MM.1S (cell line): ENCODE data around the gene SH2D2A.

Source experiments
- DNase-seq: peaks from one replicate; pipeline ENCODE4 v3.0.0-alpha.2; 2015
- H2AFZ ChIP-seq: fragments of 300-600 bp; sonication (generic); 2 replicates; pipeline ENCODE4 v1.6.0; 2016; ENCODE audit warnings: antibody characterized with exemption, low read length
- H3F3A ChIP-seq: fragments of 300-600 bp; sonication (generic); 2 replicates; pipeline ENCODE4 v1.6.1; 2016; ENCODE audit warnings: mild to moderate bottlenecking, antibody characterized with exemption, low read length, moderate library complexity, mixed read lengths; ENCODE audit not compliant: insufficient read depth
- H3K27ac ChIP-seq: fragments of 300-600 bp; sonication (generic); 2 replicates; pipeline ENCODE4 v1.5.1; 2016; ENCODE audit warnings: mild to moderate bottlenecking, low read length
- H3K27me3 ChIP-seq: fragments of 300-600 bp; sonication (generic); replicated peaks from 2 replicates; pipeline ENCODE4 v1.6.0; 2016; ENCODE audit warnings: low read length; ENCODE audit not compliant: insufficient read depth
- H3K36me3 ChIP-seq: fragments of 300-600 bp; sonication (generic); replicated peaks from 2 replicates; pipeline ENCODE4 v1.6.1; 2016; ENCODE audit warnings: mild to moderate bottlenecking, low read length, mixed read lengths; ENCODE audit not compliant: insufficient read depth
- H3K4me1 ChIP-seq: fragments of 300-600 bp; sonication (generic); 2 replicates; pipeline ENCODE4 v1.6.1; 2016; ENCODE audit warnings: low read length, mixed read lengths
- H3K4me2 ChIP-seq: fragments of 300-600 bp; sonication (generic); 2 replicates; pipeline ENCODE4 v1.6.0; 2016; ENCODE audit warnings: low read depth, low read length
- H3K4me3 ChIP-seq: fragments of 300-600 bp; sonication (generic); 2 replicates; pipeline ENCODE4 v1.5.1; 2016; ENCODE audit warnings: low read length, mixed read lengths
- H3K79me2 ChIP-seq: fragments of 300-600 bp; sonication (generic); 2 replicates; pipeline ENCODE4 v1.6.1; 2016; ENCODE audit warnings: mixed run types, low read length, mixed read lengths
- H3K9ac ChIP-seq: fragments of 300-600 bp; sonication (generic); 2 replicates; pipeline ENCODE4 v1.6.1; 2016; ENCODE audit warnings: low read length, mixed read lengths
- H3K9me2 ChIP-seq: fragments of 300-600 bp; sonication (generic); replicated peaks from 2 replicates; pipeline ENCODE4 v1.6.1; 2016; ENCODE audit warnings: mild to moderate bottlenecking, low read length, mixed read lengths; ENCODE audit not compliant: insufficient read depth
- H3K9me3 ChIP-seq: fragments of 300-600 bp; sonication (generic); replicated peaks from 2 replicates; pipeline ENCODE4 v1.6.1; 2016; ENCODE audit warnings: mild to moderate bottlenecking, low read length, mixed read lengths; ENCODE audit not compliant: insufficient read depth
- H4K20me1 ChIP-seq: fragments of 300-600 bp; sonication (generic); 2 replicates; pipeline ENCODE4 v1.6.1; 2016; ENCODE audit warnings: mild to moderate bottlenecking, low read length, moderate library complexity, mixed read lengths; ENCODE audit not compliant: insufficient read depth
- EZH2 ChIP-seq: fragments of 300-600 bp; sonication (generic); optimal IDR thresholded peaks from 2 replicates; pipeline ENCODE3; 2017; ENCODE audit warnings: low read depth, mild to moderate bottlenecking, antibody characterized with exemption, low read length, mixed read lengths
- EZH2phosphoT487 ChIP-seq: fragments of 300-600 bp; sonication (generic); IDR thresholded peaks from 2 replicates; pipeline ENCODE4 v1.6.1; 2018; ENCODE audit warnings: antibody characterized with exemption, low read length
- TF ChIP-seq, protein P1 (sequence below): fragments of 300-600 bp; sonication (generic); IDR thresholded peaks from 2 replicates; pipeline ENCODE4 v1.5.1; 2016; ENCODE audit warnings: antibody characterized with exemption, low read length, mixed read lengths

SH2D2A gene

DNA sequence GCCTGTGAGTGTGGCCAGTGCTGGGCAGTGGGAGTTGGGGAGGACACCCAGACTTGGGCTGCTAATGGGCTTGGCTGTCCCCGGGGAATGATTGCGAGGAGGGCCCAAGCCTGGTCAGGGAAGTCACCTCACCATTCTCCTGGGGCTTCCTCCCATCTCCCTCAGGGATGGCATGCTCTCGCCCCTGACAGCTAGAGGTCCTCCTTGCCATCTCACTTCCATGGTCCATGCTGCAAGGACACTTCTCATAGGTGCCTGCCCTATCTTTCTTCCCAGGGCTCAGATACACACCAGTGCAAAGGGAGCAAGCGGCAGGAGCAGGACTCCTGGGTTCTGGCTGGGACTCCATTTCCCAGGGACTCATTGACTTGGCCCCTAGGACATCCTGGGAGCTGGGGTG lies 48.1 kb upstream of the SH2D2A start:
- H4K20me1 ChIP-seq: no peaks in the 10 kb centered on the region
- no peaks in the 10 kb centered on the region for H3K9me3 ChIP-seq
- H3K36me3 ChIP-seq: no peaks in the 10 kb centered on the region
- DNase-seq: no peak
- no peaks in the 10 kb centered on the region for H3K9me2 ChIP-seq
- peaks cover 18% of the 10 kb centered on the region for H3K4me1 ChIP-seq
- H3K9ac ChIP-seq: no peak overlapping the region
- peaks cover 43% of the 10 kb centered on the region for H3K27me3 ChIP-seq
- no peaks in the 10 kb centered on the region for H3F3A ChIP-seq
- no peak overlapping the region for H3K4me3 ChIP-seq
- TF ChIP-seq EZH2 (no peak), EZH2phosphoT487 (no peak)
- TF ChIP-seq, protein P1, sequence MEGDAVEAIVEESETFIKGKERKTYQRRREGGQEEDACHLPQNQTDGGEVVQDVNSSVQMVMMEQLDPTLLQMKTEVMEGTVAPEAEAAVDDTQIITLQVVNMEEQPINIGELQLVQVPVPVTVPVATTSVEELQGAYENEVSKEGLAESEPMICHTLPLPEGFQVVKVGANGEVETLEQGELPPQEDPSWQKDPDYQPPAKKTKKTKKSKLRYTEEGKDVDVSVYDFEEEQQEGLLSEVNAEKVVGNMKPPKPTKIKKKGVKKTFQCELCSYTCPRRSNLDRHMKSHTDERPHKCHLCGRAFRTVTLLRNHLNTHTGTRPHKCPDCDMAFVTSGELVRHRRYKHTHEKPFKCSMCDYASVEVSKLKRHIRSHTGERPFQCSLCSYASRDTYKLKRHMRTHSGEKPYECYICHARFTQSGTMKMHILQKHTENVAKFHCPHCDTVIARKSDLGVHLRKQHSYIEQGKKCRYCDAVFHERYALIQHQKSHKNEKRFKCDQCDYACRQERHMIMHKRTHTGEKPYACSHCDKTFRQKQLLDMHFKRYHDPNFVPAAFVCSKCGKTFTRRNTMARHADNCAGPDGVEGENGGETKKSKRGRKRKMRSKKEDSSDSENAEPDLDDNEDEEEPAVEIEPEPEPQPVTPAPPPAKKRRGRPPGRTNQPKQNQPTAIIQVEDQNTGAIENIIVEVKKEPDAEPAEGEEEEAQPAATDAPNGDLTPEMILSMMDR: no peak
- H3K4me2 ChIP-seq: no peak overlapping the region
- no peak overlapping the region for H3K27ac ChIP-seq
- H2AFZ ChIP-seq: no peak overlapping the region
- H3K79me2 ChIP-seq: no peaks in the 10 kb centered on the region

DNA sequence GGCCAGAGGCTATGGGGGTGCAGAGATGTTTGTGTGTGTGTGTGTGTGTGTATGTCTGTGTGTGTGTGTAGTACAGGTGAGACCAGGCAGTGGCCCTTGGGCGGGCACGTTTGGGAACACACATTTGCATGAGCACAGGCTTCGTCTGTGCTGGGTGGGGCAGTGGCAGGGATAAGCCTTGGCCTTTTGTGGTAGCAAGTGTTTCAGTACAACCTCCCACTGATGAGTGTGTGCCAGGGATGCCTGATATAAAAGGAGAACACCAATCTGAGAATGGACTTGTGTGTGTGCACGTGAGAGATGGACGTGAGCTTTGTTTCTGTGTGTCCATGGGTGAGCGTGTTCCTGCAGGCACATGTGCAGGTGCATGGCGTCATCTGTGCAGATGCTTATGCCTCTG lies 47.0 kb upstream of the SH2D2A start:
- no peaks in the 10 kb centered on the region for H3K36me3 ChIP-seq
- no peak overlapping the region for H2AFZ ChIP-seq
- no peak overlapping the region for H3K9ac ChIP-seq
- H3K4me2 ChIP-seq: peak overlapping the region; percentile 21; the same call in 1 of the 2 replicates
- no peaks in the 10 kb centered on the region for H3F3A ChIP-seq
- no peak for DNase-seq
- peaks cover 24% of the 10 kb centered on the region for H3K4me1 ChIP-seq
- H3K9me3 ChIP-seq: no peaks in the 10 kb centered on the region
- H3K4me3 ChIP-seq: no peak overlapping the region
- TF ChIP-seq EZH2phosphoT487 (no peak), EZH2 (no peak)
- TF ChIP-seq, protein P1: no peak
- H3K27me3 ChIP-seq: peaks cover 48% of the 10 kb centered on the region
- no peak overlapping the region for H3K27ac ChIP-seq
- H4K20me1 ChIP-seq: no peaks in the 10 kb centered on the region
- no peaks in the 10 kb centered on the region for H3K79me2 ChIP-seq
- no peaks in the 10 kb centered on the region for H3K9me2 ChIP-seq

DNA sequence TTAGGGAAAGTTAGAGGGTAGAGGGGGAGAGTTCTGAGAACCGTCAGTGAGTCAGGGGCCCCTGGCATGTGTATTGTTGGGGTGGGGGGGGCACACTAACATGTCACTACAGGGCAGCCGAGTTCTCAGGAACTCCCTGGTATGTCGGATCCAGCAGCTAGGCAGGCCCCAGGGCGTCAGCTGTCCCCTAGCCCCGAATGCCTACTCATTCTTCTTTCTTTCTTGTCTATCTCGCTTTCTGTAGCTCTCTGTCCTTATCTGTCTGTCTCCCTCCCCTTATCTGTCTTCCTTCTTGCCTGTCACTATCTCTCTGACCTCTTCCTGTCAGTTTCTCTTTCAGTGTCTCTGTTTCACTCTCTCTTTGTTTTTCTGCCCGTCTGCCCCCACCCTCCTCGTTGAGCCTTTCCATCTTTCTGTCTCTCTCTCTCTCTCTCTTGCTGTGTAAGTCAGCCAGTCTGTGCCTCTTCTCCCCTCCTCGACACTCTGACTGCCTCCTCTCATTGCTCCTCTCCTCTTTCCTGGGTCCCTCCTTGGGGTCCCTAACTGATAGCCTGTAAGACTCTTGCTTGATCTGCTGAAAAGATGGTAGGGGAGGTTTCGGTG lies 46.5 kb upstream of the SH2D2A start:
- Histone ChIP-seq H3K27me3 (peaks cover 54% of the 10 kb centered on the region), H3K79me2 (no peaks in the 10 kb centered on the region), H2AFZ (no peak overlapping the region), H3K9me3 (no peaks in the 10 kb centered on the region), H3K4me3 (no peak overlapping the region), H4K20me1 (no peaks in the 10 kb centered on the region), H3K9me2 (no peaks in the 10 kb centered on the region), H3K4me1 (peaks cover 24% of the 10 kb centered on the region), H3F3A (no peaks in the 10 kb centered on the region), H3K4me2 (peak overlapping the region; percentile 21; the same call in 1 of the 2 replicates), H3K9ac (no peak overlapping the region), H3K36me3 (no peaks in the 10 kb centered on the region), H3K27ac (no peak overlapping the region)
- DNase-seq: no peak
- TF ChIP-seq EZH2phosphoT487 (no peak), EZH2 (no peak)
- TF ChIP-seq, protein P1: no peak
